Fibroblast of pulmonary artery (primary cell): Measurements from ENCODE around the gene CCDC8.

Source experiments
- DNase-seq: peaks from one replicate; pipeline ENCODE4 v3.0.0-alpha.2; 2010; ENCODE audit warnings: low read depth
- H3K4me3 ChIP-seq: replicated peaks from 2 replicates; pipeline ENCODE4 v1.5.1; 2011; ENCODE audit warnings: low read depth, mild to moderate bottlenecking, control low read depth, low read length, moderate library complexity
- TF ChIP-seq, protein P1 (sequence below): IDR thresholded peaks from 2 replicates; pipeline ENCODE4 v1.5.1; 2011; ENCODE audit warnings: mild to moderate bottlenecking, control low read depth, low read length, inconsistent platforms; ENCODE audit errors: missing control alignments

The CCDC8 gene

DNA sequence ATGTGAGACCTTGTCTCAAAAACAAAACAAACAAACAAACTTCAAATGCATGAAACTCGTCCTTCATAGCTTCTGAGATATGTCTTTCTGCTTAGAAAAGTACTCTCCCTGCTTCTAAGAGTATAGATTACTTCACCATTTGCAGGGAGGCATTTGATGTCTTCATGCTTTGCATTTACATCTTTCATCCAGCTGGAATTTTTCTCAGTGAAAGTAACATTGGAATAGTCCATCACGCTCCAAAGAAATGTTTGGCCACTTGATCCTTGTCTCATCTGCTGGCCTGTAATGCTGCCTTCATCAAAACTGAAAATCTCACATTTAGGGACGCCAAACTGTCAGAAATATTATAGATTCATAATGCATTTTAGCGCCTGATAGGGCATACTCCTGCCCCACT is 38.8 kb upstream of the CCDC8 start:
- H3K4me3 ChIP-seq = no peak overlapping the region
- TF ChIP-seq, protein P1, sequence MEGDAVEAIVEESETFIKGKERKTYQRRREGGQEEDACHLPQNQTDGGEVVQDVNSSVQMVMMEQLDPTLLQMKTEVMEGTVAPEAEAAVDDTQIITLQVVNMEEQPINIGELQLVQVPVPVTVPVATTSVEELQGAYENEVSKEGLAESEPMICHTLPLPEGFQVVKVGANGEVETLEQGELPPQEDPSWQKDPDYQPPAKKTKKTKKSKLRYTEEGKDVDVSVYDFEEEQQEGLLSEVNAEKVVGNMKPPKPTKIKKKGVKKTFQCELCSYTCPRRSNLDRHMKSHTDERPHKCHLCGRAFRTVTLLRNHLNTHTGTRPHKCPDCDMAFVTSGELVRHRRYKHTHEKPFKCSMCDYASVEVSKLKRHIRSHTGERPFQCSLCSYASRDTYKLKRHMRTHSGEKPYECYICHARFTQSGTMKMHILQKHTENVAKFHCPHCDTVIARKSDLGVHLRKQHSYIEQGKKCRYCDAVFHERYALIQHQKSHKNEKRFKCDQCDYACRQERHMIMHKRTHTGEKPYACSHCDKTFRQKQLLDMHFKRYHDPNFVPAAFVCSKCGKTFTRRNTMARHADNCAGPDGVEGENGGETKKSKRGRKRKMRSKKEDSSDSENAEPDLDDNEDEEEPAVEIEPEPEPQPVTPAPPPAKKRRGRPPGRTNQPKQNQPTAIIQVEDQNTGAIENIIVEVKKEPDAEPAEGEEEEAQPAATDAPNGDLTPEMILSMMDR = no peak
- no peak for DNase-seq

DNA sequence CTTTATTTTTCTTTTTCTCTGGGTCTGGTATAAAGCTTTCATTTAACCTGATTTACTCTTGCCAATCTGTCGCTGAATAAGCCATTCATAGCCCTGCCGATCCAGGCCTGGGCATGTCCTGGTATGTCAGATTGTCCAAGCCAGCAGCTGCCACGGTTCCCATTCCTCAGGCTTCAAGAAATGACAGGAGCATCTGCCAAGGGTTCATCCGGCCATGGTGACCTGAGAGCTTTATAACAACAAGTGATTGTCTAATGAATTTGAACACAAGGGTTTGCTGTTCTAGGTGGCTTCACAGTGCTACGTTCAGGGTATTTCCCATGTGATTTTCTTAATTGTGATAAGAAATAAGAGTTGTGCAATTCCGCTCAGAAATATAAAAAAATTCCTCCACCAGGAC is 38.0 kb upstream of the CCDC8 start:
- H3K4me3 ChIP-seq = no peak overlapping the region
- DNase-seq = no peak
- TF ChIP-seq, protein P1 = no peak

DNA sequence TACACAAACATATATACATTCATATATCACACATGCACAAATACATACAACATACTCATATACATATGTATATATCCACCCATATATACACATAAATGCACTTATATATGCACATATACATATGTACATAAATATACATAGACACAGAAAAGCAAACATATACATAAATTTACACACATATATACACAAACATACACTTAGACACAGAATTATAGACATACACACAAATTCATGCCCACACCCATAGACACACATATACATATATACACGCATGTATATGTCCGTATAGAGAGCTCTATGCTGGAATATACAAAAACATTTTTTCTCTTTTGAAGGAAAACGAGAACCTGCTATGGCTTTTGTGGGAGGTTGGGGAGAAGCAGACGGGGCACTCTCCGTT is 37.4 kb upstream of the CCDC8 start:
- TF ChIP-seq, protein P1 = no peak
- DNase-seq = no peak
- H3K4me3 ChIP-seq = no peak overlapping the region

DNA sequence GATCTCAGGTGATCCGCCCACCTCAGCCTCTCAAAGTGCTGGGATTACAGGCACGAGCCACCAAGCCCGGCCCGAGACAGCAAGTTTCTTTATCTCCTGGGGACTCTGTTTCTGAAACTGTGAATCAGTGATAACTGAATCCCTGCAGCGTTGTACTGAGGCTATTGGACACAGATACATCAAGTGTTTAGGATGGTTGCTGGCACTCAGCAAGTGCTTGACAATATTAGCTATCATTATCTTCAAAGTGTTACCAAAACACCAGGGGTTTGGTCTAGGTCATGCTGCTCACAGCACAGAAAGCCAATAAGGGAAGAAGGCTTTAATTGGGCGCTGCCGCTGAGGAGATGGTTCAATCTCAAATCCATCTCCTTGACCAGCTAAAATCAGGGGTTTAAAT is 35.9 kb upstream of the CCDC8 start:
- no peak overlapping the region for H3K4me3 ChIP-seq
- TF ChIP-seq, protein P1 = no peak
- no peak for DNase-seq

DNA sequence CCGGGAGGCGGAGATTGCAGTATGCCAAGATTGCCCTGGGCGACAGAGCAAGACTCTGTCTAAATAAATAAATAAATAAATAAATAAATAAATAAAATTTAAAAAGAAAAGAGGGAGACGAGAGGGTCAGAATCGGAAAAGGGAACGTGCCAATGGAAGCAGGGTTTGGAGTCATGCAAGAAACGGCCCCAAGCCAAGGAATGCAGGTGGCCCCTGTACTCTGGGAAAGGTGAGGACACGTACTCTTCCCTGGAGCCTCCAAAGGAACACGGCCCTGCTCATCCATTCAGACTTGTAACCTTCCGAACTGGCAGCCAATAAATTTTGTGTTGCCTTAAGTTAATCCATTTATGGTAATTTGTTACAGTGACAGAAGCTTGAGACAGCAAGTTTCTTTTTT is 35.2 kb upstream of the CCDC8 start:
- no peak for DNase-seq
- TF ChIP-seq, protein P1 = no peak
- no peak overlapping the region for H3K4me3 ChIP-seq

DNA sequence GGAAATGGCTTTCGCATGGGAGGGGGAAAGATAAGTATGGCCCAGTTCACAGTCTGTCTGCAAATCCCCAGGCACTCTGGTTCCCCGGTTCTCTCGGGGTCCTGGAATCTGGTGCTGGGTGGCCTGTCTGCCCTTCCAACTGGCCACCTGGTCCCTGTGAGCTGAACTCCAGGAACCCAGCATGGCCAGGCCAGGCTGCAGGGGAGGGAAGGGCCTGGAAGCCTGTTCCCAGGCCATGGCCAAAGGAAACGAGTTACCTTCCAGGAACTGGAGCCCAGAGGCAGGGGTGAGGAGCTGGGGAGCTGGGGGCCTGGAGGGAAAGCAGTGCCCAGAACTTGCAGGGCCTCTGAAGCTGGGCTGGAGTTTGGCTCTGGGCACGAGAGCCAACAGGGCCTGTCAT is 34.5 kb upstream of the CCDC8 start:
- no peak overlapping the region for H3K4me3 ChIP-seq
- TF ChIP-seq, protein P1 = no peak
- DNase-seq = no peak

DNA sequence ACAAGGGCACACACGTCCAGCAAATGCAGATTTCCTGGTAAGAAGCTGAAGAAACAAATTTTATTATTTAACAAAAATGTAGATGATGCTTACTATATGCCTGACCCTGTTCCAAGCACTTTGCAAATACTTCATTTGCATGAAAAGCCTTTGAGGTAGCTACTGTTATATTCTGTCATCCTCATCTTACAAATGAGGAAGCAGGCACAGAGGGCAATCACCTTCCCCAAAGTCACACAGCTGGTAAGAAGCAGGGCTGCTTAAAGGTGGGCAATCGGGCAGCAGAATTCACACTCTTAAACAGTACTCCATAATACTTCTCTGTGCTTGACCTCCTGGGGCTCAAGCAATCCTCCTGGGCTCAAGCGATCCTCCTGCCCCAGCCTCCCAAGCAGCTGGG is 33.6 kb upstream of the CCDC8 start:
- DNase-seq = no peak
- TF ChIP-seq, protein P1 = no peak
- H3K4me3 ChIP-seq = no peak overlapping the region
